K562 (cell line): ENCODE results near the gene UBR3. TPM values are rescaled to one million over a fixed set of nuclear protein-coding genes. Genes with fewer than 3 reads are reported as not detected.

Experiments
- E2F3 ChIP-seq: fragments of 250-450 bp; sonication (Bioruptor Pico); IDR thresholded peaks from 2 replicates; pipeline ENCODE4 v1.4.0; 2020; ENCODE audit warnings: mild to moderate bottlenecking
- FOXA3 ChIP-seq, 2 experiments: fragments of 450-650 bp in 1 of 2; sonication (generic) in 1 of 2; formaldehyde crosslinking; IDR thresholded peaks in 1 of 2; conservative IDR thresholded peaks in 1 of 2; 2 replicates each; pipeline versions ENCODE4 v1.4.0 to v1.8.0; 2020 to 2022; ENCODE audit warnings: mild to moderate bottlenecking in 2 of 2, missing genetic modification reagents in 1 of 2
- JUN ChIP-seq, 2 experiments: sonication (generic) in 1 of 2; formaldehyde crosslinking in 1 of 2; IDR thresholded peaks; 2 replicates each; pipeline versions ENCODE4 v1.6.1 to v1.8.0; 2012 to 2022; ENCODE audit warnings: borderline replicate concordance in 2 of 2, mild to moderate bottlenecking in 2 of 2, improper control_type of control experiment in 1 of 2, low read depth in 1 of 2, low read length in 1 of 2, missing genetic modification reagents in 1 of 2
- KAT2B ChIP-seq: IDR thresholded peaks from one replicate; pipeline ENCODE4 v1.6.1; 2012; ENCODE audit warnings: low read depth, mild to moderate bottlenecking, control low read depth, inconsistent platforms, low read length, moderate library complexity
- KLF13 ChIP-seq: fragments of 450-650 bp; IDR thresholded peaks from 2 replicates; pipeline ENCODE4 v1.6.1; 2016; ENCODE audit warnings: missing genetic modification characterization, low read depth, mild to moderate bottlenecking, missing compliant biosample characterization, moderate library complexity, borderline replicate concordance
- MAFG ChIP-seq: fragments of 450-650 bp; conservative IDR thresholded peaks from 2 replicates; pipeline ENCODE4 v1.6.1; 2016; ENCODE audit warnings: missing genetic modification characterization, missing compliant biosample characterization
- MAZ ChIP-seq, 2 experiments: fragments of 450-650 bp in 1 of 2; sonication (generic) in 1 of 2; formaldehyde crosslinking; IDR thresholded peaks in 1 of 2; conservative IDR thresholded peaks in 1 of 2; 2 replicates each; pipeline versions ENCODE4 v1.4.0 to v1.5.0; 2020; ENCODE audit warnings: mild to moderate bottlenecking in 1 of 2, missing genetic modification reagents in 1 of 2
- MEIS2 ChIP-seq: fragments of 450-650 bp; IDR thresholded peaks from 2 replicates; pipeline ENCODE4 v1.6.1; 2014; ENCODE audit warnings: mild to moderate bottlenecking; ENCODE audit not compliant: partially characterized antibody
- MLX ChIP-seq, 2 experiments: fragments of 450-650 bp in 1 of 2; sonication (generic) in 1 of 2; formaldehyde crosslinking; conservative IDR thresholded peaks; 2 replicates each; pipeline versions ENCODE4 v1.4.0 to v1.8.1; 2020 to 2022; ENCODE audit warnings: mild to moderate bottlenecking in 1 of 2, missing genetic modification reagents in 1 of 2
- MYC ChIP-seq, 2 experiments: fragments of 250-450 bp in 1 of 2; sonication (Bioruptor Pico) in 1 of 2; IDR thresholded peaks; 2 replicates each; pipeline versions ENCODE4 v1.5.1 to v1.6.1; 2012 to 2021; ENCODE audit warnings: low read depth in 2 of 2, borderline replicate concordance in 1 of 2, improper control_type of control experiment in 1 of 2, low read length in 1 of 2, mild to moderate bottlenecking in 1 of 2, moderate library complexity in 1 of 2
- RBM22 ChIP-seq: fragments of 200-400 bp; formaldehyde crosslinking; IDR thresholded peaks from 2 replicates; pipeline ENCODE4 v1.6.1; 2018; ENCODE audit warnings: low read length, low read depth; ENCODE audit not compliant: poor library complexity, severe bottlenecking
- RUNX1 ChIP-seq: sonication (generic); IDR thresholded peaks from 2 replicates; pipeline ENCODE4 v1.6.1; 2016; ENCODE audit warnings: antibody characterized with exemption, low read depth
- SREBF2 ChIP-seq: sonication (generic); formaldehyde crosslinking; IDR thresholded peaks from 2 replicates; pipeline ENCODE4 v1.4.0; 2020; ENCODE audit warnings: mild to moderate bottlenecking, missing genetic modification reagents
- STAT5B ChIP-seq: fragments of 250-450 bp; sonication (Bioruptor Pico); IDR thresholded peaks from 2 replicates; pipeline ENCODE4 v1.8.0; 2021; ENCODE audit warnings: mild to moderate bottlenecking, inconsistent platforms
- ZC3H4 ChIP-seq: sonication (generic); formaldehyde crosslinking; IDR thresholded peaks from 2 replicates; pipeline ENCODE4 v1.9.0; 2021; ENCODE audit warnings: missing genetic modification reagents, borderline replicate concordance
- ZC3H8 ChIP-seq: fragments of 450-650 bp; IDR thresholded peaks from 2 replicates; pipeline ENCODE4 v1.6.1; 2017
- ZFP36 ChIP-seq: fragments of 150-350 bp; IDR thresholded peaks from 2 replicates; pipeline ENCODE4 v1.6.1; 2018; ENCODE audit warnings: low read length, low read depth; ENCODE audit not compliant: partially characterized antibody
- ZKSCAN1 ChIP-seq: fragments of 150-350 bp; IDR thresholded peaks from 2 replicates; pipeline ENCODE4 v1.6.1; 2016; ENCODE audit warnings: low read depth, low read length
- ZNF644 ChIP-seq: fragments of 200-800 bp; sonication (Bioruptor generic); IDR thresholded peaks from 2 replicates; pipeline ENCODE4 v1.6.1; 2016; ENCODE audit warnings: low read depth, missing genetic modification characterization, missing compliant biosample characterization
- ZNF696 ChIP-seq: fragments of 250-450 bp; sonication (Bioruptor Pico); conservative IDR thresholded peaks from 2 replicates; pipeline ENCODE4 v1.4.0; 2020; ENCODE audit warnings: mild to moderate bottlenecking, moderate library complexity
- ZSCAN32 ChIP-seq: fragments of 450-650 bp; formaldehyde crosslinking; IDR thresholded peaks from 2 replicates; pipeline ENCODE4 v1.4.0; 2020; ENCODE audit warnings: mild to moderate bottlenecking, moderate library complexity
- polyA plus RNA-seq, 8 experiments: library from polyadenylated mRNA; depleted of rRNA in 4 of 8; stranded (reverse) in 5 of 8; unstranded in 3 of 8; fragments of >200 nt; fragmentation: Nextera tagmentation in 2 of 8; fragmentation: Illumina TruSeq in 1 of 8; extraction: Ambion mirVana in 2 of 8; extraction: Trizol in 1 of 8; gene quantifications; 2 replicates each; pipeline versions ENCODE4 v1.2.1 to v1.2.3, GENCODE V29; 2011 to 2014; ENCODE audit warnings: inconsistent platforms in 1 of 8, missing spikeins in 1 of 8
- total RNA-seq, 7 experiments: library from RNA; depleted of rRNA in 6 of 7; stranded (reverse); fragments of >200 nt in 6 of 7; fragmentation: Illumina TruSeq in 2 of 7; extraction: Trizol in 2 of 7; gene quantifications; 2 replicates each; pipeline versions ENCODE4 v1.2.1 to v1.2.3, GENCODE V29; 2011 to 2021; ENCODE audit warnings: low replicate concordance in 1 of 7
- TF ChIP-seq, protein P1 (sequence below), 3 experiments: fragments of 200-800 bp in 1 of 3; fragments of 250-450 bp in 1 of 3; fragments of 450-650 bp in 1 of 3; sonication (Bioruptor Pico) in 1 of 3; sonication (Bioruptor generic) in 1 of 3; formaldehyde crosslinking in 1 of 3; IDR thresholded peaks; 2 replicates each; pipeline versions ENCODE4 v1.6.1 to v1.8.0; 2016 to 2022; ENCODE audit warnings: mild to moderate bottlenecking in 2 of 3, missing genetic modification characterization in 2 of 3, missing compliant biosample characterization in 1 of 3, moderate library complexity in 1 of 3

The UBR3 gene
- total and polyA plus RNA-seq, 9 of the 15 experiments (the other 6 are each of a cell fraction or from before 2014, with no cell fraction given): 14.4 to 63.5 (median 40.4) TPM

DNA sequence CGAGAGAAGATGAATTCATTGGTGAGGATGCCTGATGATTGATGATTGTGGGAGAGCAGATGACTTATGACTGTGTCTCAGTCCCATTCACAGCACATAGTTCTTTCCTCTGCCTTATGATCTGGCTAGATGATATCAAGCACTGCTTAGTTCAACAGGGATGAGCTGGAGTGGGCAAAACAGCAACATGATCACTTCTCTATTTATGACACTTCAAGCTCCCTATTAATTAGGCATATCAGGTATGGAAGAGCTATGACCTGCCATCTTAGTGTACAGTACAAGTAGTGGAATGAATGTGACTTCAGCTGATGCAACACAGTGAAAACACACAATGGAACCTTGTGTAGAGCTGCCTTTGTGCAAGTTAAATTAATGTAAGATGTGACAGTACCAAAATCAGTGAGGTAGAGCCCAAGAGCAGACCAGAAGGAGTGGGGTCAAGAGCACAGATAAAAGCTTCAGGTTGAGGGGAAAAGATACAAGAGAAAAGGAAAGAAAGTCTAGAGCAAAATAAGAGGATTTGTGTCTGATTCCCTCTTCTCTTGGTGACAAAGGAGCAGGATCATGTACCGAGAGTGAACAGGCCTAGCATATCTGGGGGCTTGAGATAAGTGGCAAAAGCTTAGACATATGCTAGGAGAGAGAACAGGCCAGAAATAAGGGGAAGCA lies 257.7 kb downstream of the UBR3 start (continued):
- TF ChIP-seq ZNF644 (tag) (peak; percentile 61), KAT2B (no peak), STAT5B (CRISPR knock-in tag) (no peak), RBM22 (no peak), ZSCAN32 (CRISPR knock-in tag) (peak; percentile 83), MLX (CRISPR knock-in tag; conservative IDR thresholded peaks at IDR 0.05) (no peak), ZC3H8 (no peak), MEIS2 (peak; percentile 93), ZFP36 (no peak), KLF13 (tag) (no peak), FOXA3 (CRISPR knock-in tag; conservative IDR thresholded peaks at IDR 0.05 in 1 of 2, IDR thresholded peaks at IDR 0.05 in 1 of 2) (no peak), MAFG (tag) (no peak), SREBF2 (CRISPR knock-in tag) (no peak), ZC3H4 (CRISPR knock-in tag) (no peak), E2F3 (CRISPR knock-in tag) (no peak), RUNX1 (no peak), JUN (IDR thresholded peaks at IDR 0.05; ENCODE audit: borderline replicate concordance, low read depth, low read length) (0 out of 2 replicates have a peak, but pooled peaks have one; percentile 17), JUN (CRISPR knock-in tag; IDR thresholded peaks at IDR 0.05; ENCODE audit: borderline replicate concordance) (no peak), MAZ (CRISPR knock-in tag; conservative IDR thresholded peaks at IDR 0.05 in 1 of 2, IDR thresholded peaks at IDR 0.05 in 1 of 2) (no peak), ZKSCAN1 (peak; percentile 0; the same call in 1 of the 2 replicates), ZNF696 (no peak), MYC (IDR thresholded peaks at IDR 0.05; ENCODE audit: low read depth, low read length) (peak; percentile 77), MYC (CRISPR knock-in tag; IDR thresholded peaks at IDR 0.05; ENCODE audit: borderline replicate concordance, low read depth) (no peak)
- TF ChIP-seq, protein P1, sequence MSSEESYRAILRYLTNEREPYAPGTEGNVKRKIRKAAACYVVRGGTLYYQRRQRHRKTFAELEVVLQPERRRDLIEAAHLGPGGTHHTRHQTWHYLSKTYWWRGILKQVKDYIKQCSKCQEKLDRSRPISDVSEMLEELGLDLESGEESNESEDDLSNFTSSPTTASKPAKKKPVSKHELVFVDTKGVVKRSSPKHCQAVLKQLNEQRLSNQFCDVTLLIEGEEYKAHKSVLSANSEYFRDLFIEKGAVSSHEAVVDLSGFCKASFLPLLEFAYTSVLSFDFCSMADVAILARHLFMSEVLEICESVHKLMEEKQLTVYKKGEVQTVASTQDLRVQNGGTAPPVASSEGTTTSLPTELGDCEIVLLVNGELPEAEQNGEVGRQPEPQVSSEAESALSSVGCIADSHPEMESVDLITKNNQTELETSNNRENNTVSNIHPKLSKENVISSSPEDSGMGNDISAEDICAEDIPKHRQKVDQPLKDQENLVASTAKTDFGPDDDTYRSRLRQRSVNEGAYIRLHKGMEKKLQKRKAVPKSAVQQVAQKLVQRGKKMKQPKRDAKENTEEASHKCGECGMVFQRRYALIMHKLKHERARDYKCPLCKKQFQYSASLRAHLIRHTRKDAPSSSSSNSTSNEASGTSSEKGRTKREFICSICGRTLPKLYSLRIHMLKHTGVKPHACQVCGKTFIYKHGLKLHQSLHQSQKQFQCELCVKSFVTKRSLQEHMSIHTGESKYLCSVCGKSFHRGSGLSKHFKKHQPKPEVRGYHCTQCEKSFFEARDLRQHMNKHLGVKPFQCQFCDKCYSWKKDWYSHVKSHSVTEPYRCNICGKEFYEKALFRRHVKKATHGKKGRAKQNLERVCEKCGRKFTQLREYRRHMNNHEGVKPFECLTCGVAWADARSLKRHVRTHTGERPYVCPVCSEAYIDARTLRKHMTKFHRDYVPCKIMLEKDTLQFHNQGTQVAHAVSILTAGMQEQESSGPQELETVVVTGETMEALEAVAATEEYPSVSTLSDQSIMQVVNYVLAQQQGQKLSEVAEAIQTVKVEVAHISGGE (CRISPR knock-in tag; IDR thresholded peaks at IDR 0.05): no peak
